Thoracic aorta (tissue), 2 donors: ENCODE measurements around the gene STOX2. TPM values are rescaled to one million over a fixed set of nuclear protein-coding genes. Genes with fewer than 3 reads are reported as not detected.

Experiments
- ATAC-seq: fragments of 150-250 bp; one replicate; pipeline ENCODE4 v1.8.0; 2017; ENCODE audit warnings: low read depth; ENCODE audit not compliant: insufficient number of reproducible peaks, low FRiP score
- DNase-seq: peaks from one replicate; pipeline ENCODE4 v3.0.0-alpha.2; 2020; ENCODE audit warnings: low spot score
- H3K27ac ChIP-seq, 2 donors: fragments of 200-600 bp; sonication (generic); 1 replicate in 1 of 2; 2 replicates in 1 of 2; pipeline ENCODE4 v1.5.1; 2016; ENCODE audit warnings: mild to moderate bottlenecking in 2 of 2, moderate library complexity in 2 of 2
- H3K27me3 ChIP-seq: fragments of 200-600 bp; sonication (generic); replicated peaks from 2 replicates; pipeline ENCODE4 v1.6.0; 2016; ENCODE audit warnings: mild to moderate bottlenecking; ENCODE audit not compliant: insufficient read depth
- H3K36me3 ChIP-seq: fragments of 200-600 bp; sonication (generic); one replicate; pipeline ENCODE4 v1.5.1; 2016
- H3K4me1 ChIP-seq, 2 donors: fragments of 200-600 bp; sonication (generic); 1 replicate in 1 of 2; 2 replicates in 1 of 2; pipeline versions ENCODE4 v1.5.1 to v1.6.0; 2016; ENCODE audit warnings: low read depth in 2 of 2, mild to moderate bottlenecking in 1 of 2; ENCODE audit not compliant: control insufficient read depth in 1 of 2
- H3K4me3 ChIP-seq: fragments of 200-600 bp; sonication (generic); 2 replicates; pipeline ENCODE4 v1.5.1; 2016; ENCODE audit warnings: mild to moderate bottlenecking
- H3K9me3 ChIP-seq: fragments of 200-600 bp; sonication (generic); 2 replicates; pipeline ENCODE4 v1.5.1; 2016
- CTCF ChIP-seq: fragments of 200-600 bp; sonication (generic); IDR thresholded peaks from one replicate; pipeline ENCODE4 v1.5.1; 2019; ENCODE audit warnings: antibody characterized with exemption
- total RNA-seq, 2 donors: library from RNA; depleted of rRNA; stranded (reverse); fragments of >200 nt; gene quantifications; one replicate each; pipeline versions ENCODE4 v1.1.0 to v1.2.3, GENCODE V29; 2016

The STOX2 gene
- total RNA-seq, 2 donors from 2014 or later = 5.9 to 20.2 TPM

GRCh38 chr4:183984566-183984965 lies 79.5 kb downstream of the STOX2 start:
- Histone ChIP-seq H3K4me1 (peaks cover 0 to 17% of the 10 kb centered on the region in 2 donors), H3K27me3 (no peaks in the 10 kb centered on the region), H3K9me3 (no peaks in the 10 kb centered on the region), H3K4me3 (no peak overlapping the region), H3K27ac (no peak overlapping the region), H3K36me3 (no peaks in the 10 kb centered on the region)
- ATAC-seq (no peak), DNase-seq (no peak)
- TF ChIP-seq CTCF = no peak

- Histone ChIP-seq H3K4me3 (no peak overlapping the region), H3K27ac (no peak overlapping the region), H3K9me3 (no peaks in the 10 kb centered on the region), H3K27me3 (no peaks in the 10 kb centered on the region), H3K36me3 (no peaks in the 10 kb centered on the region), H3K4me1 (peaks cover 0 to 21% of the 10 kb centered on the region in 2 donors)
- ATAC-seq (no peak), DNase-seq (no peak)
- TF ChIP-seq CTCF = no peak
These were observed 80.7 kb downstream of the STOX2 start for GRCh38 chr4:183985786-183986185.

GRCh38 chr4:183986291-183986970 lies 81.3 kb downstream of the STOX2 start:
- H3K4me1 ChIP-seq = peaks cover 0 to 21% of the 10 kb centered on the region in 2 donors
- H3K9me3 ChIP-seq = no peaks in the 10 kb centered on the region
- no peak overlapping the region for H3K27ac ChIP-seq
- TF ChIP-seq CTCF = no peak
- no peaks in the 10 kb centered on the region for H3K36me3 ChIP-seq
- no peak overlapping the region for H3K4me3 ChIP-seq
- DNase-seq (no peak), ATAC-seq (no peak)
- H3K27me3 ChIP-seq = no peaks in the 10 kb centered on the region

GRCh38 chr4:183986971-183987946 lies 82.2 kb downstream of the STOX2 start:
- H3K36me3 ChIP-seq = no peaks in the 10 kb centered on the region
- ATAC-seq = peak; percentile 52
- peak; percentile 25 for DNase-seq
- no peak for TF ChIP-seq CTCF
- no peaks in the 10 kb centered on the region for H3K9me3 ChIP-seq
- peak overlapping the region; percentile 68 for H3K4me3 ChIP-seq
- peak overlapping the region; percentile 57 to 73 for H3K27ac ChIP-seq
- H3K27me3 ChIP-seq = no peaks in the 10 kb centered on the region
- peaks cover 0 to 21% of the 10 kb centered on the region in 2 donors for H3K4me1 ChIP-seq

- H3K27me3 ChIP-seq = no peaks in the 10 kb centered on the region
These were observed 82.9 kb downstream of the STOX2 start for GRCh38 chr4:183987987-183988392.

More at GRCh38 chr4:183987987-183988392, 82.9 kb downstream of the STOX2 start:
- peak overlapping the region; percentile 68 for H3K4me3 ChIP-seq
- H3K36me3 ChIP-seq = no peaks in the 10 kb centered on the region
- ATAC-seq (peak; percentile 82), DNase-seq (peak; percentile 43)
- H3K27ac ChIP-seq = peak overlapping the region; percentile 57 to 73
- no peak for TF ChIP-seq CTCF
- peaks cover 0 to 21% of the 10 kb centered on the region in 2 donors for H3K4me1 ChIP-seq
- no peaks in the 10 kb centered on the region for H3K9me3 ChIP-seq
